ENCODE data around the gene MARCHF10. TPM values are rescaled to one million over a fixed set of nuclear protein-coding genes. Genes with fewer than 3 reads are reported as not detected.

Gene MARCHF10
- total RNA-seq, 1 donor from 2014 or later, result 0.51 TPM

DNA sequence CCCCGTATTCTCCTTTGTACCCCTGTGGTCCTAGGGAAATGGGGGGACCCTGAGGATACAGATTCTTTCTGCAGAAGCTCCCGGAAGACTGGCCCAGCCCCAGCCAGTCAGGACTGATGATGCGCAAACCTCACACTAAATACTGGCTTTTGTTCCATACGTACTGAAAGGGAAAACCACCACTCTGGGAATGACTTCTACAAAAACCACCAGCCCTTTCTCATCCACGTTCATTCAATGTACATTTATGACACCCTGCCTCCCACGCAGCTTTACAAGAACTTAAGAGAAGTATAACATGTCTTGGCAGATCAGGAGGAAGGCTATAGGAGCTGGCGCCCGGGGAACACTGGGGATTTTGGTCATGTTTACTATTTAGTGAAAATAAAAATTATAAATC is 70.6 kb downstream of the MARCHF10 start:
- no peaks in the 10 kb centered on the region for H3K9me3 ChIP-seq (ENCODE audit: low read depth)
- H2AFZ ChIP-seq (replicated peaks), result no peak overlapping the region
- H3K79me2 ChIP-seq (ENCODE audit: low read depth), result no peaks in the 10 kb centered on the region
- H3K36me3 Mint-ChIP-seq, result no peaks in the 10 kb centered on the region
- peaks cover 21% of the 10 kb centered on the region for H3K4me1 Mint-ChIP-seq
- H3F3A ChIP-seq (ENCODE audit: low read depth), result no peaks in the 10 kb centered on the region
- no peak overlapping the region for H3K4me2 ChIP-seq
- H3K9me3 Mint-ChIP-seq, result no peaks in the 10 kb centered on the region
- H3K9ac ChIP-seq, result no peak overlapping the region
- no peak for DNase-seq (ENCODE audit: low spot score)
- H3K27ac ChIP-seq, result no peak overlapping the region
- H3K4me3 ChIP-seq, result no peak overlapping the region
- no peaks in the 10 kb centered on the region for H3K4me1 ChIP-seq
- no peaks in the 10 kb centered on the region for H3K27me3 ChIP-seq
- no peak overlapping the region for H3K4me3 Mint-ChIP-seq
- H4K20me1 ChIP-seq (ENCODE audit: low read depth), result no peaks in the 10 kb centered on the region
- TF ChIP-seq, protein P1, sequence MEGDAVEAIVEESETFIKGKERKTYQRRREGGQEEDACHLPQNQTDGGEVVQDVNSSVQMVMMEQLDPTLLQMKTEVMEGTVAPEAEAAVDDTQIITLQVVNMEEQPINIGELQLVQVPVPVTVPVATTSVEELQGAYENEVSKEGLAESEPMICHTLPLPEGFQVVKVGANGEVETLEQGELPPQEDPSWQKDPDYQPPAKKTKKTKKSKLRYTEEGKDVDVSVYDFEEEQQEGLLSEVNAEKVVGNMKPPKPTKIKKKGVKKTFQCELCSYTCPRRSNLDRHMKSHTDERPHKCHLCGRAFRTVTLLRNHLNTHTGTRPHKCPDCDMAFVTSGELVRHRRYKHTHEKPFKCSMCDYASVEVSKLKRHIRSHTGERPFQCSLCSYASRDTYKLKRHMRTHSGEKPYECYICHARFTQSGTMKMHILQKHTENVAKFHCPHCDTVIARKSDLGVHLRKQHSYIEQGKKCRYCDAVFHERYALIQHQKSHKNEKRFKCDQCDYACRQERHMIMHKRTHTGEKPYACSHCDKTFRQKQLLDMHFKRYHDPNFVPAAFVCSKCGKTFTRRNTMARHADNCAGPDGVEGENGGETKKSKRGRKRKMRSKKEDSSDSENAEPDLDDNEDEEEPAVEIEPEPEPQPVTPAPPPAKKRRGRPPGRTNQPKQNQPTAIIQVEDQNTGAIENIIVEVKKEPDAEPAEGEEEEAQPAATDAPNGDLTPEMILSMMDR (IDR thresholded peaks at IDR 0.05), result no peak
- TF ChIP-seq EZH2phosphoT487 (IDR thresholded peaks at IDR 0.05) (no peak), EZH2 (IDR thresholded peaks at IDR 0.05) (no peak)
- H3K36me3 ChIP-seq, result no peaks in the 10 kb centered on the region
- no peak overlapping the region for H3K27ac Mint-ChIP-seq
- H3K27me3 Mint-ChIP-seq (ENCODE audit: insufficient read depth, low read depth), result peaks cover 2% of the 10 kb centered on the region

DNA sequence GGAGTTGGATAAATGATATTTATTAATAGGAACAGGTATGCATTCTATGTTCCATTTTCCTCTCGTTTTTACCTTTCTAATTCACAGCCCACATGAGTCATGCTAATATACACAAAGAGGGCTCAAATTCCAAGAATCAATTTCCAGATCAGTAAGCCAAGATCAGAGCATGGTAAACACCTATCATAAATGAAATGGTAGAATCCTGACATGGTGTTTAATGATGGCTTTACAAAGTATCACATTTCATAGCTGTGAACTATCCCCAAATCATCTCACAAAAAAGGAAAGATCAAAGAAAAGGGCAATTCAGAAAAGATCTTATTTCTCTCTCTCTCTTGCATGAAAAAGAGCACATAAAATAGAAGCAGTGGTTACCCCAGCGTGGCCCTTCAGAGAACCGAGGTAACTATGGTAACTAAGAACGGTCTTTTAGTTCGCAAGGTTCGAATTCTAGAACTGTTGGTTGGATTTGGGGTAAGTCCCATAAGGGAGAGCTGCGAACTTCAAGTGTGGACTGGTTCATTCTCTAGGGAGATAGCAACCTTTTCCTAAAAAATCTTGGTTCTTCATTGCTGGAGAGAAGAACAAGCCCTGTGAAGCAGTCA is 73.0 kb downstream of the MARCHF10 start:
- TF ChIP-seq EZH2phosphoT487 (IDR thresholded peaks at IDR 0.05) (no peak), EZH2 (IDR thresholded peaks at IDR 0.05) (no peak)
- TF ChIP-seq, protein P1 (IDR thresholded peaks at IDR 0.05), result no peak
- Histone ChIP-seq H3K79me2 (ENCODE audit: low read depth) (no peaks in the 10 kb centered on the region), H3K27me3 (no peaks in the 10 kb centered on the region), H3F3A (ENCODE audit: low read depth) (no peaks in the 10 kb centered on the region), H3K4me3 (no peak overlapping the region), H3K4me1 (peaks cover 9% of the 10 kb centered on the region), H2AFZ (replicated peaks) (no peak overlapping the region), H3K27ac (no peak overlapping the region), H4K20me1 (ENCODE audit: low read depth) (no peaks in the 10 kb centered on the region), H3K9me3 (ENCODE audit: low read depth) (no peaks in the 10 kb centered on the region), H3K9ac (no peak overlapping the region), H3K36me3 (no peaks in the 10 kb centered on the region), H3K4me2 (peak overlapping the region; percentile 2)
- Mint-ChIP-seq H3K36me3 (no peaks in the 10 kb centered on the region), H3K27ac (no peak overlapping the region), H3K27me3 (ENCODE audit: insufficient read depth, low read depth) (peaks cover 2% of the 10 kb centered on the region), H3K9me3 (no peaks in the 10 kb centered on the region), H3K4me1 (peaks cover 18% of the 10 kb centered on the region), H3K4me3 (no peak overlapping the region)
- no peak for DNase-seq (ENCODE audit: low spot score)

DNA sequence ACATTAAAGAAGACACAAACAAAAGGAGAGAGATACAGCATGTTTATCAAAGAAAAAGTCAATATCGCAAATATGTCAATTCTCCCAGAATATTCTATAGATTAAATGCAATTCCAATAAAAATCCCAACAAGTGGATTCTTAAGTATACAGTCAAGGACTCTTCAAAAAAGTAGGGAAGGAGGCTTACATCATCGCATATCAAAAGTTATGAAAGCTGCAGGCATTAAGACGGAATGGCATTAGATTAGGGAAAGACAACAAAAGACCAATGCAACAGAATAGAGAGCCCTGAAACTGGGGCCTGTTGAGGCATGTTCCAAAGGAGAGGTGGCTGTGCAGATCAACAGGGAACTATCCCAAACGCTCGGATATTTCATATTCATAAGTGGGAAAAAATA is 76.0 kb downstream of the MARCHF10 start:
- H3K27ac ChIP-seq, result no peak overlapping the region
- Mint-ChIP-seq H3K9me3 (peaks cover 3% of the 10 kb centered on the region), H3K27me3 (ENCODE audit: insufficient read depth, low read depth) (peaks cover 2% of the 10 kb centered on the region), H3K27ac (no peak overlapping the region), H3K4me3 (no peak overlapping the region), H3K36me3 (no peaks in the 10 kb centered on the region), H3K4me1 (peaks cover 11% of the 10 kb centered on the region)
- H3K36me3 ChIP-seq, result no peaks in the 10 kb centered on the region
- H3K9me3 ChIP-seq (ENCODE audit: low read depth), result no peaks in the 10 kb centered on the region
- TF ChIP-seq EZH2 (IDR thresholded peaks at IDR 0.05) (no peak), EZH2phosphoT487 (IDR thresholded peaks at IDR 0.05) (no peak)
- no peak overlapping the region for H3K4me3 ChIP-seq
- peaks cover 9% of the 10 kb centered on the region for H3K4me1 ChIP-seq
- DNase-seq (ENCODE audit: low spot score), result no peak
- H3F3A ChIP-seq (ENCODE audit: low read depth), result peaks cover 11% of the 10 kb centered on the region
- H2AFZ ChIP-seq (replicated peaks), result peak overlapping the region; percentile 81
- no peaks in the 10 kb centered on the region for H3K27me3 ChIP-seq
- no peak overlapping the region for H3K9ac ChIP-seq
- no peaks in the 10 kb centered on the region for H3K79me2 ChIP-seq (ENCODE audit: low read depth)
- no peaks in the 10 kb centered on the region for H4K20me1 ChIP-seq (ENCODE audit: low read depth)
- no peak overlapping the region for H3K4me2 ChIP-seq

DNA sequence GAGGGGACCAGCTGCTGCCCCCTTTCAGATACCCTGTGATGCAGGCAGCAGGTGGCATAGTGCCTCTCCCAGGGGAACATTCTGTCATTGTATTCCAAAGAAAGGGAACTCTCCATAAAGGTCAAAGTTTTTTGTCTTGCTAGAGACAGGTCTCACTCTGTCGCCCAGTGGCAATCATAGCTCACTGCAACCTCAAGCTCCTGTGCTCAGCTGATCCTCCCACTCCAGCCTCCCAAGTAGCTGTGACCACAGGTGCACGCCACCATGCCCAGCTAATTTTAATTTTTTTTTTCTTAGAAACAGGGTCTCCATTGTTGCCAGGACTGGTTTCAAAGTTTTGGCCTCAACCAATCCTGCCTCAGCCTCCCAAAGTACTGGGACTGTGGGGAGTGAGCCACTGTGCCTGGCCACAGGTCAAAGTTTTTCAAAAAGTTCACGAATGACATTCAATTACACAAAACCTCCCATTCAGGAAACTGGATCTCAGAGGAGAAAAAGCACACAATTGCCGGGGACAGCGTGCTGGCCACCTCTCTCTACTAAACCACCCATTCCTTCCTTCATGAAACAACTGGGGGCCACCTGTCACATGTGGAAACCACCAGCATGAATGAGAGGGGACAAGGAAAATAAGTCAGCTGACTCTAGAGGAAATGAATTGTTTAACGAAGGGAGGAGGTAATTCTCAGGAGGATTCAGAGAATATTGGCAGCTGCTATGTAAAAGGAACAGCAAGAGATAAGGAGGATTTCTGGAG is 80.0 kb downstream of the MARCHF10 start:
- H3K4me3 Mint-ChIP-seq, result no peak overlapping the region
- no peak for DNase-seq (ENCODE audit: low spot score)
- Histone ChIP-seq H3K4me3 (no peak overlapping the region), H3K4me2 (no peak overlapping the region), H3K9me3 (ENCODE audit: low read depth) (no peaks in the 10 kb centered on the region), H3K4me1 (peaks cover 26% of the 10 kb centered on the region), H3K9ac (no peak overlapping the region), H3K79me2 (ENCODE audit: low read depth) (no peaks in the 10 kb centered on the region), H3K36me3 (no peaks in the 10 kb centered on the region), H3F3A (ENCODE audit: low read depth) (peaks cover 14% of the 10 kb centered on the region), H4K20me1 (ENCODE audit: low read depth) (no peaks in the 10 kb centered on the region), H3K27ac (no peak overlapping the region), H3K27me3 (no peaks in the 10 kb centered on the region), H2AFZ (replicated peaks) (no peak overlapping the region)
- H3K36me3 Mint-ChIP-seq, result no peaks in the 10 kb centered on the region
- peaks cover 3% of the 10 kb centered on the region for H3K9me3 Mint-ChIP-seq
- no peak for TF ChIP-seq EZH2phosphoT487 (IDR thresholded peaks at IDR 0.05)
- TF ChIP-seq, protein P1 (IDR thresholded peaks at IDR 0.05), result peak; percentile 9
- peaks cover 3% of the 10 kb centered on the region for H3K27me3 Mint-ChIP-seq (ENCODE audit: insufficient read depth, low read depth)
- no peak overlapping the region for H3K27ac Mint-ChIP-seq
- H3K4me1 Mint-ChIP-seq, result peaks cover 15% of the 10 kb centered on the region

Data from neural progenitor cell (in vitro differentiated cells).